Measurements from ENCODE around the gene ERO1B.
"Not testable (repeated sequence)": the region's sequence is repeated elsewhere in the genome, so short reads cannot be mapped to it uniquely, and the experiment has no call there.

The ERO1B gene

GRCh38 chr1:236281654-236282424 lies at the start of gene ERO1B:
ERO1B (minus strand) TSS chr1:236281958; CDS start chr1:236281783, 175 bp downstream.
- peak; percentile 84 for DNase-seq (ENCODE audit: low read depth)

- not testable (repeated sequence) for DNase-seq (ENCODE audit: low read depth)
Observed at GRCh38 chr1:236331412-236331811, 49.7 kb upstream of the ERO1B start.

DNA sequence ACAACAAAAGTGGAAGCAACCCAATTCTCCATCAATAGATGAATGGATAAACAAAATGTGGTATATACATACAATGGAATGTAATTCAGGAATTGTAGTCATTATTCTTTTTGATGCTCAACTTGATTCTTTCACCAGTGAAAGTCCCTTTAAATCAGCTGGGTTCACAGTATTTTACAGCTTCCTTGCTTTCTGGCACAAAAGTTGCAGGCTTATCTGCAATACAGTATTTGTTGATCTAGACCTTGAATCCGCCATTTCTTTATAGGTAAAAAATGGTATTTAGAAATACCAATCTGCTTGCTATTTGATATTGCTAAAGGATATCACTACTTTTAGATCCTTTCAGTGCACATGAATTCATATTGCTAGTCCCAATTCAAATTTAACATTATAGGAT lies 44.7 kb upstream of the ERO1B start:
- DNase-seq (ENCODE audit: low read depth), result no peak

GRCh38 chr1:236325567-236325966 lies 43.8 kb upstream of the ERO1B start:
- DNase-seq (ENCODE audit: low read depth), result no peak

GRCh38 chr1:236323819-236324411 lies 42.2 kb upstream of the ERO1B start:
- DNase-seq (ENCODE audit: low read depth), result no peak

GRCh38 chr1:236322566-236323409 lies 41.0 kb upstream of the ERO1B start:
- no peak for DNase-seq (ENCODE audit: low read depth)

GRCh38 chr1:236321101-236321500 lies 39.3 kb upstream of the ERO1B start:
- DNase-seq (ENCODE audit: low read depth), result no peak

GRCh38 chr1:236320671-236321070 lies 38.9 kb upstream of the ERO1B start:
- no peak for DNase-seq (ENCODE audit: low read depth)

DNA sequence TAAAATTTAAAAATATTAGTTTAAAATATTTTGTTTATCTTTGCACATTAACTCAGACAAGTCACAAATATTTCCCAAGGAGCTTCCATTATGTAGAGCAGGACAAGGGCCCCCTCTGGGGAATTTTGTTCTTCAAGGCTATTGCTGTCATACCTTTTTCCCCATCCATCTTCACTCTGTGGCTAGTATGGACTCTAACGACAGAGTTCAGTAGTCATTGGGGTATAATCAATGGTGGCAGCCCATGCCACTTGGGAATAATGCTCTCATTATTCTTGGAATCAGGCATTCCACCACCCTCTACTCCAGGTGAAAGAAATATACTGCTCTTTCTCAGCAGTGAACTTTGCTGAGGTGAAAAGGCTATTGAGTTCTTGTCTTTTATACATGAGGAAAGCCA lies 38.5 kb upstream of the ERO1B start:
- no peak for DNase-seq (ENCODE audit: low read depth)

DNA sequence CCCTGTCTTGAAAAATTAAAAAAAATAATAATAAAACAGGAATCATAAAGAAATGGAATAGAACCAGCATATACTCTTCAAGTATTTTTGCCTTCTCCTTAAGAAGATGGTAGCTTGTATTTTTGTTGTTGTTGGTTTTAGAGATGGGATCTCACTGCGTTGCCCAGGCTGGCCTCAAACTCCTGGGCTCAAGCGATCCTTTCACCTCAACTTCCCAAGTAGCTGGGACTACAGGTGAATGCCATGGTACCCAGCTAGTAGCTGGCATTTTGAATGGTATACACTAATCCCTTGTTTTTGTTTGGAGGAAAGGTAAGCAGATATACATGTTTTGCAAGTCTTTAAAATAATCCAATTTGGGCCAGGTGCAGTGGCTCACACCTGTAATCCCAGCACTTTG lies 34.7 kb upstream of the ERO1B start:
- DNase-seq (ENCODE audit: low read depth), result no peak

- DNase-seq (ENCODE audit: low read depth), result no peak
Observed at GRCh38 chr1:236315518-236315917, 33.8 kb upstream of the ERO1B start.

GRCh38 chr1:236315092-236315491 lies 33.3 kb upstream of the ERO1B start:
- DNase-seq (ENCODE audit: low read depth), result no peak

DNA sequence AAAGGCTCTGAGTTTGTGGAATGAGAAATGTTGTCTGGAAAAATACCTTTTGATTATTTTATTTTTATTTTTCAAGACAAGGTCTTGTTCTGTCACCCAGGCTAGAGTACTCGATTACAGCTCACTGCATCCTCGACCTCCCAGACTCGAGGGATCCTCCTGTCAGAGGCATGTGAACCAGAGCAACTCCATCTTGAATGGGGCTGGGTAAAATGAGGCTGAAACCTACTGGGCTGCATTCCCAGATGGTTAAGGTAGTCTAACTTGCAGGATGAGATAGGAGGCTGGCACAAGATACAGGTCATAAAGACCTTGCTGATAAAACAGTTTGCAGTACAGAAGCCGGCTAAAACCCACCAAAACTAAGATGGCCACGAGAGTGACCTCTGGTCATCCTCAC lies 32.3 kb upstream of the ERO1B start:
- DNase-seq (ENCODE audit: low read depth), result not testable (repeated sequence)

DNA sequence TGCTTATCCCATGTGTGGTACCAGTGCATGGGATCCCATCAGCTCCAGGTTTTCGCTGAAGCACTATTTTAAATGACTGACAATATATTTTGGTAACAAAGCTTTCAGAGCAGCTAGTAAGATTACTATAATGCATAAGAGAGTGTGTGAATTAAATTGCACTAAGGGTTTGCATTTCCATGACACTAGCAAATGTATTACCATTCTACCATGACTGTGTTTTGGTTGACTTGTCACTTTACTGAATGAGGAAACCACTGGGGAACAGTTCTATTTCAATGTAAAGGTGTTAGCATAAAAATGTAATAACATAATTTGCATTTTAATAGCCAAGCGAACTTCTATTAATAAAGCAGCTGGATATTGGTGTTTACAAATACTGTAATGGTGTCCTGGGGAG lies 31.7 kb upstream of the ERO1B start:
- no peak for DNase-seq (ENCODE audit: low read depth)

DNA sequence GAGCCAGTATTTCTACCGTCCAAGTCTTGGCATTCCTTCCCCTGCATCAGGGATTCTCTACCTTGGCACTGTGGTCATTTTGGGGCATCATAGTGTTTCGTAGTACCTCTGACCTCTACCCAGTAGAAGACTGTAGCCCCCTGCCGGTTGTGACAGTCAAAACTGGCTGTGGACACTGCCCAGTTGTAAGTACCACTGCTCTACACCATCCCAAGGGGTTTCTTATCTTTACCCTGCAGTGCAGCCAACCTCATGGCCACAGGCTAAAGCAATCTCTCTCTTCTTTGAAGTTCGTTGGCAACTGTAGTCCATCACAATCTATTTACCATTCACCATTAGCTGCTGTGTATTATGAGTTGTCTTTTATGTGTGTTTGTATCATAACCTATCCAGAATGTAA lies 29.3 kb upstream of the ERO1B start:
- DNase-seq (ENCODE audit: low read depth), result no peak

DNA sequence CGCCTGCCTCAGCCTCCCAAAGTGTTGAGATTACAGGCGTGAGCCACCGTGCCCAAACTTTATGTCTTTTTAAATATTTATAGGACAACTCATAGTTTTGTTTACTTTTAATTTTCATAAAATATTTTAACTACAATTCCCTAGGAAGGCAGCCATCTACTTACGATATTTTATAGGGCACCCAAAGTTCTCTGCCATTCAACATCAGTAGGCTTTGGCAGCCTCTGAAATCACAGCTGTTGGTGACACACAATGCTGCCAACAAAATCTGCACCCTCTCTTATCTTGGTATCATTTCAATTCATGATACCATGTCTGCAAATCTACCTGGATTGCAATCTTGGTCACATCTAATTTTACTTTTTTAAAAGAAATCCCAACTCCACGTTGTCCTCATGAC lies 27.1 kb upstream of the ERO1B start:
- no peak for DNase-seq (ENCODE audit: low read depth)

DNA sequence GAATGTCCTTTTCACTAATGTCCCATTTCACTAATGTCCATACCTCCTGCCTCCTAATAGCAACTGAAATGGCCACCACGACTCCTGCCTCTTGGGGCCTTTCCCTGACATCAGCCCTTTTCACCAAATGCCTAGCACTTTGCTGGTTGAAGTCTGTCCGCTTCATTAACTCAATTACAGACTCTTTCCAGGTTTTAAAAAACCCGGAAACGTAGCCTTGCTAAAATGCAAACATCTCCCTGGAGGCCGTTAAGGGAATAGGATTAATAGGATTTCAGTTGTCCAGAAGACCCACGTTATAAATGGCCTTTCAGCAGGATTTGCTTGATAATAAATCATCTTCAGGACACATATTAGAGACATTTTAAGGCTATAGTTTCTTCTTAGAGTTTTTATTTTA lies 25.7 kb upstream of the ERO1B start:
- no peak for DNase-seq (ENCODE audit: low read depth)

GRCh38 chr1:236304682-236305081 lies 22.9 kb upstream of the ERO1B start:
- no peak for DNase-seq (ENCODE audit: low read depth)

GRCh38 chr1:236303675-236304074 lies 21.9 kb upstream of the ERO1B start:
- no peak for DNase-seq (ENCODE audit: low read depth)

DNA sequence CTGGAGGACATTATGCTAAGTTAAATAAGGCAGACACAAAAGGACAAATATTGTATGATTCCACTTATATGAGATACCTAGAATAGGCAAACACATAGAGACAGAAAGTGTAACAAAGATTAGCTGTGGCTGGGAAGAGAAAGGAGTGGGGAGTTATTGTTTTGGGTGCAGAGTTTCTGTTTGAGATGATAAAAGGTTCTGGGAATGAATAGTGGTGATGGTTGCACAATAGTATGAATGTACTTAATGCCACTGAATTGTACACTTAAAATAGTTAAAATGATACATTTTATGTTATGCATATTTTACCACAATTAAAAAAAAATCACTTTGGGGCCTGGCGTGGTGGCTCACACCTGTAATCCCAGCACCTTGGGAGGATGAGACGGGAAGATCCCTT lies 21.2 kb upstream of the ERO1B start:
- no peak for DNase-seq (ENCODE audit: low read depth)

DNA sequence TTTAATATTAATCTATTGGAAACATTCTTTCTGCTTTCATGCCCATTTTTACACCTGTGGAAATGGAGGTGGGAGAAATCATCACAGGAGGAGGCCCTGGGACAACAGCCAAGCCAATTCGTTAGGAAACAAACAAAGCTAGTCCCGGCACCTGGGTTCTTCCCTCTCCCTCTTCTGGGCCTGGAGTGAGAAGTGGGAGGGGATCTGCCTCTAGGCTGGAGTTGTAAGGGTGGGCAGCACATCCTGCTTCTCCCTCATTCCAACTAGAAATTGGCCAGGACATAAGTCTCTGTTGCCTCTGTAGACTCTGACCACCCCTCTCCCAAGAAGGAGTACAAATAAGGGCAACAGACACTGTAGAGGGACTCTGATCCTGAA lies 20.2 kb upstream of the ERO1B start:
- DNase-seq (ENCODE audit: low read depth), result no peak

DNA sequence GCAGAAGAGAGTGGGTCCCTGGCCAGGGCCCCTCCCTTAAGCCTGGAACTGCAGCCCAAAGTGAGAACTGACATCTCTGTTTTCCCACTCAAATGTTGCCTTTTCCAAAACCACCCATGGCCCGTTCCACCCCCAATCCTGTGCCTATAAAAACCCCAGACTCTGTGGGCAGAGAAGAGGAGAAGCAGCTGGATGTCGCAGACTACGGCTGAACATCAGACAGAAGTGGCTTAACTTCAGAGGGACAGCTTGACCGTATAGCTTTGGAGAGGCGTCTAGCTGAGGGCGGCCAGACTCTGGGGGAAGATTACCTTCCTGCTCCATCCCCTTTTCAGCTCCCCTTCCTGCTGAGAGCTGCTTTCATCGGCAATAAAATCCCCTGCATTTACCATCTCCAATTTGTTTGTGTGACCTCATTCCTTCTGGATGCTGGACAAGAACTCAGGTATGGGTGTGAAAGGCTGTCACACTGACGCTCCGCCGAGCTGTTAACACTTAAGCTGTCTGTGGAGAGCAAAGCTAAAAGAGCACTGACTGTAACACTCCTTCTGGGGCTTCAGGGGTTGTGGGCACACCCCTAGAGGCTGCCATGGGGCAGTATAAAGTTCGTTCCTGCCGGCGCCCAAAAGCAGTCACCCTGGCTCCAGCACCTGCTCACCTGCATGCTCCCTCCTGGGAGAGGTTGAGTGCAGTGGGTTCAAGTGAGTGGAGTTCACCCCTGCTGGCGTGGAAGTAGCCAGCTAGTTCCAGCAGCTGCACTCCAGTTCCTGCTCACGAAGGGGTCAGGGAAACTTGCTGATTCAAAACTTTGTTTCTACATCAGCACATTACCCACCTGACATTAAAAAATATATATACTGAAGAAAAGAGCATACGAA lies 19.6 kb upstream of the ERO1B start:
- no peak for DNase-seq (ENCODE audit: low read depth)

Measured in GM04504 (cell line).